Esophagus squamous epithelium (tissue), 5 donors: ENCODE data around the gene R3HDML. TPM values are rescaled to one million over a fixed set of nuclear protein-coding genes. Genes with fewer than 3 reads are reported as not detected.

ENCODE experiments used
- DNase-seq: peaks from one replicate; lab custom pipeline; 2025; lab: John Stamatoyannopoulos, UW
- H3K27ac ChIP-seq, 4 donors: fragments of 200-600 bp; sonication (generic); one replicate each; pipeline ENCODE4 v1.5.1; 2016 to 2019; ENCODE audit warnings: mild to moderate bottlenecking in 1 of 4
- H3K27me3 ChIP-seq, 4 donors: fragments of 200-600 bp; sonication (generic); 1 replicate in 3 of 4; 2 replicates in 1 of 4; pipeline versions ENCODE4 v1.5.1 to v1.6.0; 2017 to 2021; ENCODE audit warnings: antibody characterized with exemption in 1 of 4
- H3K36me3 ChIP-seq, 3 donors: fragments of 200-600 bp; sonication (generic); one replicate each; pipeline ENCODE4 v1.5.1; 2016 to 2019
- H3K4me1 ChIP-seq, 3 donors: fragments of 200-600 bp; sonication (generic); one replicate each; pipeline ENCODE4 v1.5.1; 2017 to 2019
- H3K4me3 ChIP-seq, 4 donors: fragments of 200-600 bp; sonication (generic); 1 replicate in 3 of 4; 2 replicates in 1 of 4; pipeline ENCODE4 v1.5.1; 2016 to 2019; ENCODE audit warnings: mild to moderate bottlenecking in 2 of 4, moderate library complexity in 1 of 4
- H3K9me3 ChIP-seq, 3 donors: fragments of 200-600 bp; sonication (generic); one replicate each; pipeline ENCODE4 v1.5.1; 2016 to 2019
- POLR2A ChIP-seq, 4 donors: fragments of 450-650 bp; IDR thresholded peaks; one replicate each; pipeline ENCODE4 v1.6.1; 2017; ENCODE audit warnings: antibody characterized with exemption in 4 of 4, mild to moderate bottlenecking in 4 of 4, moderate library complexity in 3 of 4
- WGBS, 2 donors: methylation state at CpG; one replicate each; pipeline ENCODE4 v1.1.5; 2018; 5-methylcytosine and 5-hydroxymethylcytosine counted together
- intact Hi-C: fragments of 100-400 bp; cut with DNase I; formaldehyde crosslinking; loops from one replicate; pipeline ENCODE4 v1.15.0; 2022
- total RNA-seq, 4 donors: library from RNA; depleted of rRNA; stranded (reverse); fragments of >200 nt; gene quantifications; one replicate each; pipeline ENCODE4 v1.1.0, GENCODE V29; 2016
- TF ChIP-seq, protein P1 (sequence below), 6 experiments: fragments of 450-650 bp in 4 of 6; fragments of 200-600 bp in 2 of 6; sonication (generic) in 2 of 6; IDR thresholded peaks; one replicate each; pipeline ENCODE4 v1.5.1; 2016 to 2019; ENCODE audit warnings: antibody characterized with exemption in 6 of 6, mild to moderate bottlenecking in 4 of 6, moderate library complexity in 4 of 6
- donor health status: DM: yes; HTN: yes; CAD: no.

R3HDML gene
- total RNA-seq, 4 donors from 2014 or later, result not detected

DNA sequence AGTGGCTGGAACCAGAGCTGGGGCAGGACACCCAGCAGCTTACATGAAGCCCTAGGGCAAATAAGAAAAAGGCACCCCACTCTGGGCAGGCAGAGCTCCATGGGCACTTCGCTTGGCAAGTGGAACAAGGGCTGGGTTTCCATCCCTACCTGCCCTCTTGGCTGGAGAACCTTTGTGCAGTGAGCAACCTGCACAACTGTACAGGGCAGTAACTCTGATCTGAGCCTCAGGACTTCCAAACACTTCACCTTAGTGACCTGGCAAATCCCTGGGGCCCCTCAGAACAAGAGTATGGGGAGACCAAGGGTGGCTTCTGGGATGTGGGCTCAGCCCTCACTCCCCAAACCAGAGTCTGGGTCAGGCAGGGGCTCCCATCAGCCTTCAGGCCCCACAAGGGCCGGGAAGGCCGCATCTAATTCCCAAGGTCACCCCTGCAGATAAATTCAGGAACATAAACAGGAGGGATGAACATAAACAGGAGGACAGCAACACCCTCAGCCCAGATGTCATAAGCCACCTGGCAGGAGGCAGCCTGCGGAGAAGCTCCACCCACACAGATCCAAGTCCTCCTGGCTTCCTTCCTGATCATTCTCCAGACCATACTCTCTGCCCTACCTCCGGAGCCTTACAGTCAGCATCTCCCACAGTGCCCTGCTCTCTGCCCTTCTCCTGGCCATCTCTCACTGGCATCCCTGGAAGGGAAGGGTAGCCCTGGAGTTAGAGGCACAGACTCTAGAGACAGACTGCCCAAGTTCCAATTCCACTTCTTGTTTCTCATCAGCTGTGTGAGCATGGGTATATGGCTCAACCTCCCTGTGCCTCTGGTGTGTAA is 56.1 kb downstream of the R3HDML start:
- Histone ChIP-seq H3K27ac (no peak overlapping the region), H3K36me3 (no peaks in the 10 kb centered on the region), H3K4me1 (peaks cover 6 to 9% (median 6%) of the 10 kb centered on the region in 3 donors), H3K9me3 (no peaks in the 10 kb centered on the region), H3K4me3 (no peak overlapping the region), H3K27me3 (peaks cover 0 to 90% (median 0%) of the 10 kb centered on the region in 4 donors)
- WGBS, 2 donors, result 63 to 74% methylated on average over 3 to 4 of the region's 5 CpGs
- DNase-seq, result no peak
- intact Hi-C loops, result loop anchor here (10.0 kb wide), 1 partner anchor 72 kb away; no protein-coding TSS in a partner anchor
- TF ChIP-seq, protein P1, sequence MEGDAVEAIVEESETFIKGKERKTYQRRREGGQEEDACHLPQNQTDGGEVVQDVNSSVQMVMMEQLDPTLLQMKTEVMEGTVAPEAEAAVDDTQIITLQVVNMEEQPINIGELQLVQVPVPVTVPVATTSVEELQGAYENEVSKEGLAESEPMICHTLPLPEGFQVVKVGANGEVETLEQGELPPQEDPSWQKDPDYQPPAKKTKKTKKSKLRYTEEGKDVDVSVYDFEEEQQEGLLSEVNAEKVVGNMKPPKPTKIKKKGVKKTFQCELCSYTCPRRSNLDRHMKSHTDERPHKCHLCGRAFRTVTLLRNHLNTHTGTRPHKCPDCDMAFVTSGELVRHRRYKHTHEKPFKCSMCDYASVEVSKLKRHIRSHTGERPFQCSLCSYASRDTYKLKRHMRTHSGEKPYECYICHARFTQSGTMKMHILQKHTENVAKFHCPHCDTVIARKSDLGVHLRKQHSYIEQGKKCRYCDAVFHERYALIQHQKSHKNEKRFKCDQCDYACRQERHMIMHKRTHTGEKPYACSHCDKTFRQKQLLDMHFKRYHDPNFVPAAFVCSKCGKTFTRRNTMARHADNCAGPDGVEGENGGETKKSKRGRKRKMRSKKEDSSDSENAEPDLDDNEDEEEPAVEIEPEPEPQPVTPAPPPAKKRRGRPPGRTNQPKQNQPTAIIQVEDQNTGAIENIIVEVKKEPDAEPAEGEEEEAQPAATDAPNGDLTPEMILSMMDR (IDR thresholded peaks at IDR 0.05), result no peak
- no peak for TF ChIP-seq POLR2A (IDR thresholded peaks at IDR 0.05)

DNA sequence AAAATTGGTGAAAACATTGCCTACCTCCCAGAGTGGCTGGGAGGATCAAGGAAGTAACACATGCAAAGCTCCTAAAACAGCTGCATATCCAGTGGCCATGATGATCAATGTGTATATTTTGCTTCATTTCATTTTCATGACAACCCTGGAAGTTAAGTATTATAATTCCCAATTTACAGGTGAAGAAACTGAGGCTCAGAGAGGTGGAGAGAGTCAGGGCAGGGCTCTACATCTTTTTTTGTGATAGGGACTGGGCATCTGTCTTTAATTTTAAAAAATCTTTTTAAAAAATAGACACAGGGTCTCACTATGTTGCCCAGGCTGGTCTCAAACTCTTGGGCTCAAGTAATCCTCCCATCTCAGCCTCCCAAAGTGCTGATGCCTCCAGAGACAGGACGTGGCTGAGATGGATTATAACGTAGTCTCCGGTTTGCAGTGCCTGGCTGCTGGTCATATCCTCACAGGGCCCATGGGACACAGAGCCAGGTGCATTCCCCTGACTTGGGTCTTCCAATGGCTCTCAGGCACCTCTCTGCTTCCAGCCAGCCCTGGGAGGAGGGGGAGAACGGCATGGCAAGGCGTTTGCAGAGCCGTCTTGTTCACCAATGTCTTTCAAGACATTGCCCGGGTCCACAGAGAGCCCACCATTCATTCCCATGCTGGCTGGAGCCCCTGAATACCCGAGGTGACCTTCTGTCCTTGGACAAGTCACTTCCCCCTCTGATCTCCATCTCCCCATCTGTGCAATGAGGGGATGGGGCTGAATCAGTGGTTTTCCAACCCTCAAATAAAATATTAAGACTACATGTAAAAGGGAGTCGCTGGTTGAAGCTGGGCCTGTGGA is 57.0 kb downstream of the R3HDML start:
- 80% methylated on average over 2 of the region's 9 CpGs; no CpG with 5 or more reads in 1 of the 2 donors for WGBS, 2 donors
- intact Hi-C loops, result loop anchor here (10.0 kb wide), 1 partner anchor 71 kb away; no protein-coding TSS in a partner anchor
- Histone ChIP-seq H3K4me1 (peaks cover under 1 to 2% (median 2%) of the 10 kb centered on the region in 3 donors), H3K27me3 (peaks cover 0 to 85% (median 0%) of the 10 kb centered on the region in 4 donors), H3K9me3 (no peaks in the 10 kb centered on the region), H3K36me3 (no peaks in the 10 kb centered on the region), H3K4me3 (no peak overlapping the region), H3K27ac (no peak overlapping the region)
- TF ChIP-seq POLR2A (IDR thresholded peaks at IDR 0.05), result no peak
- TF ChIP-seq, protein P1 (IDR thresholded peaks at IDR 0.05), result no peak
- no peak for DNase-seq

DNA sequence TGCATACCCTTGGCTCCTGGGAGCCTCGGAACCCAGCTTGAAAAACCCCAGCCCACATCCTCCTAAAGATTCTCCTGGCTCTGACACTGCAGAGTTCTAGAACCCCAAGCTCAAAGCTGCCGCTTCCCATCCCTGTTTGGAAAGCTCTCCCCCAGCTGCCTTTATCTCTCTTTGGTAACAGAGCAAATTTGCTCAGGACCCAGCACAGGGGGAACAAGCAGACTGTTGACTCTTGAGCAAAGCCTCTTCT is 57.5 kb downstream of the R3HDML start:
- 83% methylated on average over 1 of the region's 2 CpGs; no CpG with 5 or more reads in 1 of the 2 donors for WGBS, 2 donors
- Histone ChIP-seq H3K4me3 (no peak overlapping the region), H3K4me1 (no peaks in the 10 kb centered on the region), H3K36me3 (no peaks in the 10 kb centered on the region), H3K27ac (no peak overlapping the region), H3K9me3 (no peaks in the 10 kb centered on the region), H3K27me3 (peaks cover 0 to 85% (median 0%) of the 10 kb centered on the region in 4 donors)
- intact Hi-C loops, result loop anchor here (10.0 kb wide), 1 partner anchor 70 kb away; no protein-coding TSS in a partner anchor
- DNase-seq, result no peak
- TF ChIP-seq POLR2A (IDR thresholded peaks at IDR 0.05), result no peak
- TF ChIP-seq, protein P1 (IDR thresholded peaks at IDR 0.05), result no peak

DNA sequence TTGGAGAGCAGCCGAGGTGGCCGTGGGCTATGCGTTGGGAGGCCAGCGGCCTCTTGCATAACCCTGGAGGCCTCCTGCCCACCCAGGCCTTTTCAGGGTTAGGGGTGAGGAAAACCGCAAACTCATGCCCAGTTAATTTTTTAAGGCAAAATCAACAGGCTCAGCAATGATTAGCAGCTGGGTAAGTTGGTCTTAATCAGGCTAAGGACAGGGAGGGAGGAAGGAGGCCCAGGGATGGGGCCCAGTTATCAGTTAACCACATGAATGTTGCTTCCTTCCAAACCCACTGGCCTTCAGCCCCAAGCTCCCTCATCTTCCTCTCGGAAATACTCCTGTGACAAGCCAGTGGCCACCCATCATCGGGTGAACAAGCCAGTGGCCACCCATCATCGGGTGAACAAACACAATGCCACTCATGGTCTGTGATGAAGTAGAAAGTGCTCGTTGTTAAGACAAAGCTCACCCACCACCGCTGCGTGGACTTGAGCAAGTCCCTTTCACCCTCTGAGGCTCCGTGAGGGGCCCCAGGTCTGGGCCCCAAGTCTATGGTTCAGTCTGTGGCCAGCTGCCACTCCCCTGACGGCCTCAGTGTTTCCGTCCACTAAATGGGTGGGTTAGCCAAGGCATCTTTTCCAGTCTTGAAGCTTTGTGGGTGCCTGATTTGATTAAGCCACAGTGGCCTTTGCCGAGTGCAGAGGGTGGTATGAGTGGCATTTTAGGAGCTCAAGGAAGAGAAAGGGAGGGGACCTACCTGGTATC is 58.0 kb downstream of the R3HDML start:
- Histone ChIP-seq H3K9me3 (no peaks in the 10 kb centered on the region), H3K27me3 (peaks cover 0 to 85% (median 0%) of the 10 kb centered on the region in 4 donors), H3K4me1 (no peaks in the 10 kb centered on the region), H3K27ac (no peak overlapping the region), H3K36me3 (no peaks in the 10 kb centered on the region), H3K4me3 (no peak overlapping the region)
- WGBS, 2 donors, result 72 to 74% methylated on average over 8 to 13 of the region's 15 CpGs
- DNase-seq, result no peak
- TF ChIP-seq, protein P1 (IDR thresholded peaks at IDR 0.05), result no peak
- TF ChIP-seq POLR2A (IDR thresholded peaks at IDR 0.05), result no peak
- intact Hi-C loops, result loop anchor here (10.0 kb wide), 1 partner anchor 70 kb away; no protein-coding TSS in a partner anchor
